ENCODE measurements around the gene NUDT14. TPM values are rescaled to one million over a fixed set of nuclear protein-coding genes. Genes with fewer than 3 reads are reported as not detected.

NUDT14 gene
- total RNA-seq, 1 donor from 2014 or later, result 77.4 TPM

GRCh38 chr14:105156414-105157375 lies 24.4 kb downstream of the NUDT14 start:
- no peak for DNase-seq

- DNase-seq, result no peak
Observed at GRCh38 chr14:105155681-105156413, 25.3 kb downstream of the NUDT14 start.

GRCh38 chr14:105155071-105155651 lies 26.0 kb downstream of the NUDT14 start:
- no peak for DNase-seq

GRCh38 chr14:105154476-105154871 lies 26.6 kb downstream of the NUDT14 start:
- no peak for DNase-seq

GRCh38 chr14:105153739-105154475 lies 27.2 kb downstream of the NUDT14 start:
- no peak for DNase-seq

- DNase-seq, result peak; percentile 53
Observed at GRCh38 chr14:105153331-105153731, 27.8 kb downstream of the NUDT14 start.

- no peak for DNase-seq
Observed at GRCh38 chr14:105152794-105153241, 28.3 kb downstream of the NUDT14 start.

GRCh38 chr14:105151838-105152793 lies 29.0 kb downstream of the NUDT14 start:
- DNase-seq, result no peak

GRCh38 chr14:105151084-105151837 lies 29.9 kb downstream of the NUDT14 start:
- DNase-seq, result no peak

GRCh38 chr14:105150368-105151083 lies 30.6 kb downstream of the NUDT14 start:
- DNase-seq, result no peak

- no peak for DNase-seq
Observed at GRCh38 chr14:105150026-105150367, 31.1 kb downstream of the NUDT14 start.

GRCh38 chr14:105149146-105149781 lies 31.8 kb downstream of the NUDT14 start:
- no peak for DNase-seq

GRCh38 chr14:105148604-105149145 lies 32.4 kb downstream of the NUDT14 start:
- DNase-seq, result no peak

GRCh38 chr14:105147671-105148603 lies 33.2 kb downstream of the NUDT14 start:
- no peak for DNase-seq

- no peak for DNase-seq
Observed at GRCh38 chr14:105146976-105147635, 34.0 kb downstream of the NUDT14 start.

- no peak for DNase-seq
Observed at GRCh38 chr14:105146181-105146975, 34.7 kb downstream of the NUDT14 start.

Measured in dermis blood vessel endothelial cell (primary cell).